Fibroblast of lung (primary cell): ENCODE measurements around the gene LMF1.

ENCODE experiments used
- EZH2 ChIP-seq: IDR thresholded peaks from 2 replicates; pipeline ENCODE4 v1.5.1; 2012; ENCODE audit warnings: low read length, control low read depth, mild to moderate bottlenecking; ENCODE audit errors: missing control alignments
- TF ChIP-seq, protein P1 (sequence below), 2 donors: IDR thresholded peaks in 1 of 2; conservative IDR thresholded peaks in 1 of 2; 1 replicate in 1 of 2; 2 replicates in 1 of 2; pipeline ENCODE4 v1.5.1; 2011 to 2012; ENCODE audit warnings: low read length in 2 of 2, control low read depth in 1 of 2, inconsistent platforms in 1 of 2, low read depth in 1 of 2, mild to moderate bottlenecking in 1 of 2

DNA sequence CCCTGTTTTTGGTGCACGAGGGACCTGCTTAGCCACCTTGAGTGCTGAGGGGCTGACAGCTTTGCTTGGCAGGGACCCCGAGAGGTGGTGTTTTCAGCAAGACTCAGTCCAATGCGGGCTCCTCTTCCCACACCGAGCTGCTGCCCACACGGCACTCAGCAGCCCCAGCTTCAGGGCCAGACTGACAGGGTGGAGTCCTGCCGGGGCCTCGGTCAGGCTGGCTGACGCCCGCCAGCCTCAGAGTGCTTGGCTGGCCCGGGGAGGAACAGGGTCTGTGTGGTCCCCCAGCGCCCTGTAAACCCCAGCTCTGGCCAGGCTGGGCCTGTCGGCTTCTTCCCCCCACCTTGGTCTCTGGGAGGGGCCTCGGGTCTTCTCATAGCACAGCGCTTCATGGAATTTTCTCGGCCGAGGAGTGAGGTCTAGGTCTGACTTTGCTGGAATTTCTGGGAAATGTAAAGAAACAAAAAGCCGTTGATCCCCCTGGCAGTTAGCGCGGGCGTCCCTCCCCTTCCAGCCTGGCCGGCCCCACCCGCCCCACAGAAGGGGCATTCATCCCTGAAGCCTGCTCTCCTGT is 13.4 kb upstream of the LMF1 start:
- TF ChIP-seq, protein P1, sequence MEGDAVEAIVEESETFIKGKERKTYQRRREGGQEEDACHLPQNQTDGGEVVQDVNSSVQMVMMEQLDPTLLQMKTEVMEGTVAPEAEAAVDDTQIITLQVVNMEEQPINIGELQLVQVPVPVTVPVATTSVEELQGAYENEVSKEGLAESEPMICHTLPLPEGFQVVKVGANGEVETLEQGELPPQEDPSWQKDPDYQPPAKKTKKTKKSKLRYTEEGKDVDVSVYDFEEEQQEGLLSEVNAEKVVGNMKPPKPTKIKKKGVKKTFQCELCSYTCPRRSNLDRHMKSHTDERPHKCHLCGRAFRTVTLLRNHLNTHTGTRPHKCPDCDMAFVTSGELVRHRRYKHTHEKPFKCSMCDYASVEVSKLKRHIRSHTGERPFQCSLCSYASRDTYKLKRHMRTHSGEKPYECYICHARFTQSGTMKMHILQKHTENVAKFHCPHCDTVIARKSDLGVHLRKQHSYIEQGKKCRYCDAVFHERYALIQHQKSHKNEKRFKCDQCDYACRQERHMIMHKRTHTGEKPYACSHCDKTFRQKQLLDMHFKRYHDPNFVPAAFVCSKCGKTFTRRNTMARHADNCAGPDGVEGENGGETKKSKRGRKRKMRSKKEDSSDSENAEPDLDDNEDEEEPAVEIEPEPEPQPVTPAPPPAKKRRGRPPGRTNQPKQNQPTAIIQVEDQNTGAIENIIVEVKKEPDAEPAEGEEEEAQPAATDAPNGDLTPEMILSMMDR (conservative IDR thresholded peaks at IDR 0.05 in 1 of 2, IDR thresholded peaks at IDR 0.05 in 1 of 2; ENCODE audit: low read depth in 1 of 2, low read length in 2 of 2), result no peak
- no peak for TF ChIP-seq EZH2
